Measurements from ENCODE around the gene CYB5A.

The CYB5A gene

DNA sequence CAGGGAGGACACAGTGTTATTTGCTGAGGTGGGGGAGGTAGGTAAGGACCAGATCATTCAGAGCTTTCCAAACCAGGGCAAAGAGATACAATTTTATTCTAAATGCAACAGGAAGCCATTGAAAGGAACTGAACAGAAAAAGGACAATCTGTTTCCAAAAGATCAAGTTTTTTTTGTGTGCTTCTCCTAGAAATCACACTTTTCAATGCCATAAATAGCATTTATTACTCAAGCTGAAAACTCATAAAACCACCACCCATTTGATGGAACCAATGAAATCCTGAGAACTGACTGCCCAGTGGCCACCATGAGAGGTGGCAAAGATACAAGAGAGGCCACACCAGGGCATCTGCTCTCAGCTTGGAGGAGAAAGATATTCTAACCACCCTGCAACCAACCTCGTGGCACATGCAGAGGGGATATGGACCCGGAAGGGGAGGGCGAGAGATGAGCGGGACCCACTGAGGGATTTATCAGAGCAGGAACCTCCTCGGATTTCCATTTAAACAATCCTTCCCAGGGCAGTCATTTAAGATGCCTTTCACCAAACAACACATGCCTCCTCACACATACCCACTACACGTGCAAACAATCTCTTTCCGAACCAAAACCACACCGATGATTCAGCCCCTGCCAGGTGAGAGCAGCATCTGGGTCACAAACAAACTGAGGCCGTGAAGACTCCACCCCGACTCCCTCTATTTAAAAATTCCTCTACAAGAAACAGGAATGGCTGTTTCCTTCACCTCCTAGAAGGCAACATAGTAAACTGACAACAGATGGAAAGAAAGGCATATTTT lies 8.8 kb downstream of the CYB5A start:
- peak overlapping the region; percentile 31; the same call in 1 of the 2 replicates for H3K27ac ChIP-seq
- no peak for TF ChIP-seq ZFX (IDR thresholded peaks at IDR 0.05; ENCODE audit: borderline replicate concordance)
- TF ChIP-seq CTCF (IDR thresholded peaks at IDR 0.05) = no peak

GRCh38 chr18:74281980-74282754 lies 9.6 kb downstream of the CYB5A start:
- TF ChIP-seq ZFX (IDR thresholded peaks at IDR 0.05; ENCODE audit: borderline replicate concordance) = no peak
- no peak for TF ChIP-seq CTCF (IDR thresholded peaks at IDR 0.05)
- H3K27ac ChIP-seq = peak overlapping the region; percentile 31; the same call in 1 of the 2 replicates

- H3K27ac ChIP-seq = no peak overlapping the region
- TF ChIP-seq ZFX (IDR thresholded peaks at IDR 0.05; ENCODE audit: borderline replicate concordance) (no peak), CTCF (IDR thresholded peaks at IDR 0.05) (no peak)
Measured at GRCh38 chr18:74281011-74281979, 10.5 kb downstream of the CYB5A start.

DNA sequence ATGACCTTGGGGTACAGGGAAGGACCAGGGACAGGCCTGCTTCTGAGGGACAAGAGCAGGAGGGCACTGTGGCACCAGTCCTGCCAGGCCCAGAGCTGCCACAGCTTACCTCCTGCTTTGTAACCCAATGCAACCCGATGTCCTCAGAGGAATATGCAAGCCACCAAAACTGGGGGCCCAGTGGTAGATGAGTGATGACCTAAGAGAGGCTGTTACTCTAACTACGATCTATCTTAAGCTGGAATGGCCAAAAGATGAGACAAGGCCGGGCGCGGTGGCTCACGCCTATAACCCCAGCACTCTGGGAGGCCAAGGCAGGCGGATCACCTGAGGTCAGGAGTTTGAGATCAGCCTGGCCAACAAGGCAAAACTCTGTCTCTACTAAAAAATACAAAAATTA lies 12.8 kb downstream of the CYB5A start:
- peak overlapping the region; percentile 45; the same call in 1 of the 2 replicates for H3K27ac ChIP-seq
- TF ChIP-seq CTCF (IDR thresholded peaks at IDR 0.05) (no peak), ZFX (IDR thresholded peaks at IDR 0.05; ENCODE audit: borderline replicate concordance) (no peak)

DNA sequence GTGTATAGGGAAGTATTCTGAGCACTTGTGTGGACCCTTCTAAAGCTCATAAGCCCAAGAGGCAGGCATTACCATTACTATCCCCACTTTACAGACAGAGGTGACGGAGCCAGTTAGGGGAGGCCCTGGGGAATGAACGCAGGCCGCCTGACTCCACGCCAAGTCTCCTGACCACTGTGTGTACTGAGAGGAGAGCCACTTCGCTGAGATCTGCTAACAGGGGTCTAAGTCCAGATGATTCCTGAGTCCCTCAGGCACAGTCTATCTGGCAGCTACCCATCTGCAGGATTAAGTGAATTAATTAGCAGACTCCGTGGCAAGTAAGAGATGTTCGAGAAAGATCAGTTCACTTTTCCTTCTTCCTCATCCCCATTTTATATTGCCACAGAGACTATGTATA lies 13.7 kb downstream of the CYB5A start:
- H3K27ac ChIP-seq = peak overlapping the region; percentile 45
- TF ChIP-seq ZFX (IDR thresholded peaks at IDR 0.05; ENCODE audit: borderline replicate concordance) = no peak
- TF ChIP-seq CTCF (IDR thresholded peaks at IDR 0.05) = no peak

DNA sequence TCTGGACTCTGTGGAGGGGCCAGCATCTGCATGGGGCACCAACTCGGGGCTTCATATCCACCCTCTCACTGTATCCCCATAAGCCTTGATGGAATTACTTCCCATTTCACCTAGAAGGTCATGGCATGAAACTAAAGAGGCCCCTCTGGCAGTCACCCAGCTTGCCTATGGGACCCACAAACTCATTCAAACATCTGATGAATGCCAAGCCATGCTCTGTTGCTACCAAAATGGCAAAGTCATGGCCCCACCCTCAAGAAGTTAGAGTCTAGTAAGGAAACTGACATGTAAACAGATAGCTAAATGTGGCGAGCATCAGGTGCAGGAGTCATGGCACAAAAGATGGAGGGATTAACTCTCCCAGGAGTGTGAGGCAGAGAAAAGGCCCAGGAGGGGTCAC lies 14.5 kb downstream of the CYB5A start:
- TF ChIP-seq ZFX (IDR thresholded peaks at IDR 0.05; ENCODE audit: borderline replicate concordance) (no peak), CTCF (IDR thresholded peaks at IDR 0.05) (no peak)
- H3K27ac ChIP-seq = peak overlapping the region; percentile 45

Measured in 22Rv1 (cell line).